ENCODE measurements around the gene MC3R.

Gene MC3R

GRCh38 chr20:56257604-56258003, 9.1 kb downstream of the MC3R start:
- Histone ChIP-seq H3K9me3 (ENCODE audit: control insufficient read depth, low read depth, low read length) (peaks cover 77% of the 10 kb centered on the region), H3K27me3 (ENCODE audit: control insufficient read depth, insufficient read depth, low read length) (no peaks in the 10 kb centered on the region), H3K9ac (ENCODE audit: low read length) (no peak overlapping the region), H3K4me1 (ENCODE audit: control insufficient read depth, low read depth, low read length) (no peaks in the 10 kb centered on the region), H3K4me3 (ENCODE audit: low read length) (no peak overlapping the region), H3K27ac (ENCODE audit: low read length) (no peak overlapping the region), H3K36me3 (ENCODE audit: control insufficient read depth, low read depth, low read length) (no peaks in the 10 kb centered on the region)

- H3K27me3 ChIP-seq (ENCODE audit: control insufficient read depth, insufficient read depth, low read length), result no peaks in the 10 kb centered on the region
- H3K27ac ChIP-seq (ENCODE audit: low read length), result no peak overlapping the region
- H3K4me3 ChIP-seq (ENCODE audit: low read length), result no peak overlapping the region
- H3K9me3 ChIP-seq (ENCODE audit: control insufficient read depth, low read depth, low read length), result peaks cover 79% of the 10 kb centered on the region
- H3K4me1 ChIP-seq (ENCODE audit: control insufficient read depth, low read depth, low read length), result no peaks in the 10 kb centered on the region
- H3K36me3 ChIP-seq (ENCODE audit: control insufficient read depth, low read depth, low read length), result no peaks in the 10 kb centered on the region
- H3K9ac ChIP-seq (ENCODE audit: low read length), result no peak overlapping the region
These were observed 11.4 kb downstream of the MC3R start for GRCh38 chr20:56259948-56260347.

- Histone ChIP-seq H3K27ac (ENCODE audit: low read length) (no peak overlapping the region), H3K27me3 (ENCODE audit: control insufficient read depth, insufficient read depth, low read length) (no peaks in the 10 kb centered on the region), H3K4me3 (ENCODE audit: low read length) (no peak overlapping the region), H3K36me3 (ENCODE audit: control insufficient read depth, low read depth, low read length) (no peaks in the 10 kb centered on the region), H3K9me3 (ENCODE audit: control insufficient read depth, low read depth, low read length) (peaks cover 59% of the 10 kb centered on the region), H3K9ac (ENCODE audit: low read length) (no peak overlapping the region), H3K4me1 (ENCODE audit: control insufficient read depth, low read depth, low read length) (no peaks in the 10 kb centered on the region)
These were observed 20.0 kb downstream of the MC3R start for GRCh38 chr20:56268536-56268935.

GRCh38 chr20:56271974-56272373, 23.4 kb downstream of the MC3R start:
- Histone ChIP-seq H3K4me1 (ENCODE audit: control insufficient read depth, low read depth, low read length) (no peaks in the 10 kb centered on the region), H3K9ac (ENCODE audit: low read length) (no peak overlapping the region), H3K36me3 (ENCODE audit: control insufficient read depth, low read depth, low read length) (no peaks in the 10 kb centered on the region), H3K27ac (ENCODE audit: low read length) (no peak overlapping the region), H3K9me3 (ENCODE audit: control insufficient read depth, low read depth, low read length) (peaks cover 61% of the 10 kb centered on the region), H3K27me3 (ENCODE audit: control insufficient read depth, insufficient read depth, low read length) (no peaks in the 10 kb centered on the region), H3K4me3 (ENCODE audit: low read length) (no peak overlapping the region)

- no peaks in the 10 kb centered on the region for H3K4me1 ChIP-seq (ENCODE audit: control insufficient read depth, low read depth, low read length)
- no peak overlapping the region for H3K9ac ChIP-seq (ENCODE audit: low read length)
- H3K9me3 ChIP-seq (ENCODE audit: control insufficient read depth, low read depth, low read length), result peaks cover 54% of the 10 kb centered on the region
- H3K36me3 ChIP-seq (ENCODE audit: control insufficient read depth, low read depth, low read length), result no peaks in the 10 kb centered on the region
- H3K4me3 ChIP-seq (ENCODE audit: low read length), result no peak overlapping the region
- H3K27ac ChIP-seq (ENCODE audit: low read length), result no peak overlapping the region
- no peaks in the 10 kb centered on the region for H3K27me3 ChIP-seq (ENCODE audit: control insufficient read depth, insufficient read depth, low read length)
These were observed 25.0 kb downstream of the MC3R start for GRCh38 chr20:56273491-56273890.

- H3K36me3 ChIP-seq (ENCODE audit: control insufficient read depth, low read depth, low read length), result no peaks in the 10 kb centered on the region
- H3K27me3 ChIP-seq (ENCODE audit: control insufficient read depth, insufficient read depth, low read length), result no peaks in the 10 kb centered on the region
- H3K4me1 ChIP-seq (ENCODE audit: control insufficient read depth, low read depth, low read length), result no peaks in the 10 kb centered on the region
- no peak overlapping the region for H3K4me3 ChIP-seq (ENCODE audit: low read length)
- no peak overlapping the region for H3K9ac ChIP-seq (ENCODE audit: low read length)
- peaks cover 50% of the 10 kb centered on the region for H3K9me3 ChIP-seq (ENCODE audit: control insufficient read depth, low read depth, low read length)
- H3K27ac ChIP-seq (ENCODE audit: low read length), result no peak overlapping the region
These were observed 25.6 kb downstream of the MC3R start for GRCh38 chr20:56274156-56274555.

- H3K36me3 ChIP-seq (ENCODE audit: control insufficient read depth, low read depth, low read length), result no peaks in the 10 kb centered on the region
- no peak overlapping the region for H3K9ac ChIP-seq (ENCODE audit: low read length)
- H3K4me3 ChIP-seq (ENCODE audit: low read length), result no peak overlapping the region
- H3K27me3 ChIP-seq (ENCODE audit: control insufficient read depth, insufficient read depth, low read length), result no peaks in the 10 kb centered on the region
- H3K9me3 ChIP-seq (ENCODE audit: control insufficient read depth, low read depth, low read length), result peaks cover 48% of the 10 kb centered on the region
- H3K27ac ChIP-seq (ENCODE audit: low read length), result no peak overlapping the region
- H3K4me1 ChIP-seq (ENCODE audit: control insufficient read depth, low read depth, low read length), result no peaks in the 10 kb centered on the region
These were observed 29.7 kb downstream of the MC3R start for GRCh38 chr20:56278196-56278595.

GRCh38 chr20:56285496-56285895, 37.0 kb downstream of the MC3R start:
- H3K36me3 ChIP-seq (ENCODE audit: control insufficient read depth, low read depth, low read length), result no peaks in the 10 kb centered on the region
- peaks cover 53% of the 10 kb centered on the region for H3K9me3 ChIP-seq (ENCODE audit: control insufficient read depth, low read depth, low read length)
- no peak overlapping the region for H3K9ac ChIP-seq (ENCODE audit: low read length)
- H3K27me3 ChIP-seq (ENCODE audit: control insufficient read depth, insufficient read depth, low read length), result no peaks in the 10 kb centered on the region
- H3K4me3 ChIP-seq (ENCODE audit: low read length), result no peak overlapping the region
- H3K4me1 ChIP-seq (ENCODE audit: control insufficient read depth, low read depth, low read length), result no peaks in the 10 kb centered on the region
- H3K27ac ChIP-seq (ENCODE audit: low read length), result no peak overlapping the region

- H3K36me3 ChIP-seq (ENCODE audit: control insufficient read depth, low read depth, low read length), result no peaks in the 10 kb centered on the region
- no peaks in the 10 kb centered on the region for H3K4me1 ChIP-seq (ENCODE audit: control insufficient read depth, low read depth, low read length)
- no peak overlapping the region for H3K27ac ChIP-seq (ENCODE audit: low read length)
- no peak overlapping the region for H3K4me3 ChIP-seq (ENCODE audit: low read length)
- peaks cover 81% of the 10 kb centered on the region for H3K9me3 ChIP-seq (ENCODE audit: control insufficient read depth, low read depth, low read length)
- H3K27me3 ChIP-seq (ENCODE audit: control insufficient read depth, insufficient read depth, low read length), result no peaks in the 10 kb centered on the region
- no peak overlapping the region for H3K9ac ChIP-seq (ENCODE audit: low read length)
These were observed 41.1 kb downstream of the MC3R start for GRCh38 chr20:56289652-56290051.

- peaks cover 56% of the 10 kb centered on the region for H3K9me3 ChIP-seq (ENCODE audit: control insufficient read depth, low read depth, low read length)
These were observed 50.8 kb downstream of the MC3R start for GRCh38 chr20:56299362-56299761.

More at GRCh38 chr20:56299362-56299761, 50.8 kb downstream of the MC3R start:
- no peaks in the 10 kb centered on the region for H3K36me3 ChIP-seq (ENCODE audit: control insufficient read depth, low read depth, low read length)
- H3K9ac ChIP-seq (ENCODE audit: low read length), result no peak overlapping the region
- H3K27me3 ChIP-seq (ENCODE audit: control insufficient read depth, insufficient read depth, low read length), result no peaks in the 10 kb centered on the region
- H3K27ac ChIP-seq (ENCODE audit: low read length), result no peak overlapping the region
- no peaks in the 10 kb centered on the region for H3K4me1 ChIP-seq (ENCODE audit: control insufficient read depth, low read depth, low read length)
- no peak overlapping the region for H3K4me3 ChIP-seq (ENCODE audit: low read length)

Data from iPS-18a (cell line).